Measurements from ENCODE around the gene TK1.

The TK1 gene

DNA sequence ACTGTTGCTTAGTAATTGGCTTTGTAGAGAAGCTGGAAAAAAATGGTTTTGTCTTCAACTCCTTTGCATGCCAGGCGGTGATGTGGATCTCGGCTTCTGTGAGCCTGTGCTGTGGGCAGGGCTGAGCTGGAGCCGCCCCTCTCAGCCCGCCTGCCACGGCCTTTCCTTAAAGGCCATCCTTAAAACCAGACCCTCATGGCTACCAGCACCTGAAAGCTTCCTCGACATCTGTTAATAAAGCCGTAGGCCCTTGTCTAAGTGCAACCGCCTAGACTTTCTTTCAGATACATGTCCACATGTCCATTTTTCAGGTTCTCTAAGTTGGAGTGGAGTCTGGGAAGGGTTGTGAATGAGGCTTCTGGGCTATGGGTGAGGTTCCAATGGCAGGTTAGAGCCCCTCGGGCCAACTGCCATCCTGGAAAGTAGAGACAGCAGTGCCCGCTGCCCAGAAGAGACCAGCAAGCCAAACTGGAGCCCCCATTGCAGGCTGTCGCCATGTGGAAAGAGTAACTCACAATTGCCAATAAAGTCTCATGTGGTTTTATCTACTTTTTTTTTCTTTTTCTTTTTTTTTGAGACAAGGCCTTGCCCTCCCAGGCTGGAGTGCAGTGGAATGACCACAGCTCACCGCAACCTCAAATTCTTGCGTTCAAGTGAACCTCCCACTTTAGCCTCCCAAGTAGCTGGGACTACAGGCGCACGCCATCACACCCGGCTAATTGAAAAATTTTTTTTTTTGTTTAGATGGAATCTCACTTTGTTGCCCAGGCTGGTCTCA is 38.4 kb upstream of the TK1 start:
- TF ChIP-seq ZBTB7A (IDR thresholded peaks at IDR 0.05; ENCODE audit: low read depth) (no peak), NFIC (IDR thresholded peaks at IDR 0.05) (no peak), TAF1 (IDR thresholded peaks at IDR 0.05; ENCODE audit: low read depth) (no peak), RAD21 (IDR thresholded peaks at IDR 0.05; ENCODE audit: low read depth) (no peak)
- TF ChIP-seq, protein P1, sequence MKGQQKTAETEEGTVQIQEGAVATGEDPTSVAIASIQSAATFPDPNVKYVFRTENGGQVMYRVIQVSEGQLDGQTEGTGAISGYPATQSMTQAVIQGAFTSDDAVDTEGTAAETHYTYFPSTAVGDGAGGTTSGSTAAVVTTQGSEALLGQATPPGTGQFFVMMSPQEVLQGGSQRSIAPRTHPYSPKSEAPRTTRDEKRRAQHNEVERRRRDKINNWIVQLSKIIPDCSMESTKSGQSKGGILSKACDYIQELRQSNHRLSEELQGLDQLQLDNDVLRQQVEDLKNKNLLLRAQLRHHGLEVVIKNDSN (IDR thresholded peaks at IDR 0.05): no peak

- no peak for TF ChIP-seq TCF12 (IDR thresholded peaks at IDR 0.05; ENCODE audit: low read depth)
- no peak for TF ChIP-seq CREB1 (IDR thresholded peaks at IDR 0.05; ENCODE audit: low read depth)
- no peak for TF ChIP-seq NFIC (IDR thresholded peaks at IDR 0.05)
- TF ChIP-seq, protein P2, sequence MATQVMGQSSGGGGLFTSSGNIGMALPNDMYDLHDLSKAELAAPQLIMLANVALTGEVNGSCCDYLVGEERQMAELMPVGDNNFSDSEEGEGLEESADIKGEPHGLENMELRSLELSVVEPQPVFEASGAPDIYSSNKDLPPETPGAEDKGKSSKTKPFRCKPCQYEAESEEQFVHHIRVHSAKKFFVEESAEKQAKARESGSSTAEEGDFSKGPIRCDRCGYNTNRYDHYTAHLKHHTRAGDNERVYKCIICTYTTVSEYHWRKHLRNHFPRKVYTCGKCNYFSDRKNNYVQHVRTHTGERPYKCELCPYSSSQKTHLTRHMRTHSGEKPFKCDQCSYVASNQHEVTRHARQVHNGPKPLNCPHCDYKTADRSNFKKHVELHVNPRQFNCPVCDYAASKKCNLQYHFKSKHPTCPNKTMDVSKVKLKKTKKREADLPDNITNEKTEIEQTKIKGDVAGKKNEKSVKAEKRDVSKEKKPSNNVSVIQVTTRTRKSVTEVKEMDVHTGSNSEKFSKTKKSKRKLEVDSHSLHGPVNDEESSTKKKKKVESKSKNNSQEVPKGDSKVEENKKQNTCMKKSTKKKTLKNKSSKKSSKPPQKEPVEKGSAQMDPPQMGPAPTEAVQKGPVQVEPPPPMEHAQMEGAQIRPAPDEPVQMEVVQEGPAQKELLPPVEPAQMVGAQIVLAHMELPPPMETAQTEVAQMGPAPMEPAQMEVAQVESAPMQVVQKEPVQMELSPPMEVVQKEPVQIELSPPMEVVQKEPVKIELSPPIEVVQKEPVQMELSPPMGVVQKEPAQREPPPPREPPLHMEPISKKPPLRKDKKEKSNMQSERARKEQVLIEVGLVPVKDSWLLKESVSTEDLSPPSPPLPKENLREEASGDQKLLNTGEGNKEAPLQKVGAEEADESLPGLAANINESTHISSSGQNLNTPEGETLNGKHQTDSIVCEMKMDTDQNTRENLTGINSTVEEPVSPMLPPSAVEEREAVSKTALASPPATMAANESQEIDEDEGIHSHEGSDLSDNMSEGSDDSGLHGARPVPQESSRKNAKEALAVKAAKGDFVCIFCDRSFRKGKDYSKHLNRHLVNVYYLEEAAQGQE (IDR thresholded peaks at IDR 0.05; ENCODE audit: low read depth): no peak
- no peak for TF ChIP-seq FOXM1 (IDR thresholded peaks at IDR 0.05; ENCODE audit: borderline replicate concordance, low read depth)
- TF ChIP-seq RAD21 (IDR thresholded peaks at IDR 0.05; ENCODE audit: low read depth): no peak
- TF ChIP-seq, protein P3, sequence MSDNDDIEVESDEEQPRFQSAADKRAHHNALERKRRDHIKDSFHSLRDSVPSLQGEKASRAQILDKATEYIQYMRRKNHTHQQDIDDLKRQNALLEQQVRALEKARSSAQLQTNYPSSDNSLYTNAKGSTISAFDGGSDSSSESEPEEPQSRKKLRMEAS (IDR thresholded peaks at IDR 0.05): no peak
- TF ChIP-seq ZBTB7A (IDR thresholded peaks at IDR 0.05; ENCODE audit: low read depth): no peak
- TF ChIP-seq YY1 (IDR thresholded peaks at IDR 0.05; ENCODE audit: low read depth): no peak
- TF ChIP-seq, protein P1 (IDR thresholded peaks at IDR 0.05): no peak
- no peak for TF ChIP-seq TAF1 (IDR thresholded peaks at IDR 0.05; ENCODE audit: low read depth)
- TF ChIP-seq EGR1 (IDR thresholded peaks at IDR 0.05): no peak
- no peak for TF ChIP-seq CEBPB (IDR thresholded peaks at IDR 0.05)
- TF ChIP-seq TEAD4 (IDR thresholded peaks at IDR 0.05): no peak
Observed at GRCh38 chr17:78224231-78225087, 37.6 kb upstream of the TK1 start.

- no peak for TF ChIP-seq YY1 (IDR thresholded peaks at IDR 0.05; ENCODE audit: low read depth)
- TF ChIP-seq TEAD4 (IDR thresholded peaks at IDR 0.05): no peak
- no peak for TF ChIP-seq EP300 (IDR thresholded peaks at IDR 0.05; ENCODE audit: borderline replicate concordance)
- TF ChIP-seq CREB1 (IDR thresholded peaks at IDR 0.05; ENCODE audit: low read depth): no peak
- no peak for TF ChIP-seq ZBTB7A (IDR thresholded peaks at IDR 0.05; ENCODE audit: low read depth)
- no peak for TF ChIP-seq CEBPB (IDR thresholded peaks at IDR 0.05)
- TF ChIP-seq TAF1 (IDR thresholded peaks at IDR 0.05; ENCODE audit: low read depth): no peak
- TF ChIP-seq RAD21 (IDR thresholded peaks at IDR 0.05; ENCODE audit: low read depth): no peak
- no peak for TF ChIP-seq NFIC (IDR thresholded peaks at IDR 0.05)
- TF ChIP-seq EGR1 (IDR thresholded peaks at IDR 0.05): no peak
- no peak for TF ChIP-seq TCF12 (IDR thresholded peaks at IDR 0.05; ENCODE audit: low read depth)
Observed at GRCh38 chr17:78223765-78224164, 36.9 kb upstream of the TK1 start.

DNA sequence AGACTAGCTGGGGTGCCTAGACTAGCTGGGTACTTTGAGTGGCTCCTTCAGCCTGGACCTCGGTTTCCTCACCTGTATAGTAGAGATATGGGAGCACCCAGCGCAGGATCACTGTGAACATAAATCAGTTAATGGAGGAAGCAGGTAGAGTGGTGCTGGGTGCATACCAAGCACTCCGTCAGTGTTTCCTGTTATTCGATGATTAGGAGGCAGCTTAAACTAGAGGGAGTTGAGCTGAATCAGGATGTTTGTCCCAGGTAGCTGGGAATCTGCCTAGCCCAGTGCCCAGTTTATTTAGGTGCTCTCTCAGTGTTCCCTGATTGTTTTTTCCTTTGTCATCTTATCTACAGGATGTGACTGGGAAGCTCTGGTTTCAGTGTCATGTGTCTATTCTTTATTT is 36.2 kb upstream of the TK1 start:
- no peak for TF ChIP-seq CEBPB (IDR thresholded peaks at IDR 0.05)
- TF ChIP-seq ZBTB7A (IDR thresholded peaks at IDR 0.05; ENCODE audit: low read depth): no peak
- no peak for TF ChIP-seq TEAD4 (IDR thresholded peaks at IDR 0.05)
- TF ChIP-seq NFIC (IDR thresholded peaks at IDR 0.05): no peak
- TF ChIP-seq TCF12 (IDR thresholded peaks at IDR 0.05; ENCODE audit: low read depth): no peak
- no peak for TF ChIP-seq RAD21 (IDR thresholded peaks at IDR 0.05; ENCODE audit: low read depth)
- no peak for TF ChIP-seq EP300 (IDR thresholded peaks at IDR 0.05; ENCODE audit: borderline replicate concordance)
- TF ChIP-seq, protein P2 (IDR thresholded peaks at IDR 0.05; ENCODE audit: low read depth): no peak
- no peak for TF ChIP-seq YY1 (IDR thresholded peaks at IDR 0.05; ENCODE audit: low read depth)
- TF ChIP-seq CREB1 (IDR thresholded peaks at IDR 0.05; ENCODE audit: low read depth): no peak
- no peak for TF ChIP-seq EGR1 (IDR thresholded peaks at IDR 0.05)
- TF ChIP-seq, protein P3 (IDR thresholded peaks at IDR 0.05): no peak
- no peak for TF ChIP-seq TAF1 (IDR thresholded peaks at IDR 0.05; ENCODE audit: low read depth)
- no peak for TF ChIP-seq FOXM1 (IDR thresholded peaks at IDR 0.05; ENCODE audit: borderline replicate concordance, low read depth)
- TF ChIP-seq, protein P1 (IDR thresholded peaks at IDR 0.05): no peak

Measured in Ishikawa (cell line).